SK-N-SH (cell line): ENCODE results near the gene NDUFS3. TPM values are rescaled to one million over a fixed set of nuclear protein-coding genes. Genes with fewer than 3 reads are reported as not detected.

Experiments
- CTCF ChIA-PET: fragments of 300-600, 350-600 bp; formaldehyde crosslinking; extraction: SDS; loops from one replicate; lab custom pipeline; 2021; lab: Yijun Ruan, JAX
- POLR2A ChIA-PET: fragments of 350-600 bp; sonication (Branson Sonifier 250); formaldehyde crosslinking; extraction: SDS; loops from one replicate; lab custom pipeline; 2020; ENCODE audit warnings: antibody characterized with exemption, inconsistent platforms; lab: Yijun Ruan, JAX
- DNase-seq: peaks from one replicate; pipeline ENCODE4 v3.0.0; 2012
- H2AFZ ChIP-seq: fragments of 200-600 bp; sonication (generic); 2 replicates; pipeline ENCODE4 v1.8.1; 2016; ENCODE audit warnings: antibody characterized with exemption, mild to moderate bottlenecking, low read depth
- H3F3A ChIP-seq: fragments of 200-600 bp; sonication (generic); replicated peaks from 2 replicates; pipeline ENCODE3; 2016; ENCODE audit warnings: antibody characterized with exemption, mild to moderate bottlenecking; ENCODE audit not compliant: insufficient read depth
- H3K27ac ChIP-seq, 2 experiments: fragments of 200-500 bp in 1 of 2; fragments of 200-600 bp in 1 of 2; sonication (Bioruptor generic) in 1 of 2; sonication (generic), shearing (Covaris generic) in 1 of 2; 2 replicates each; pipeline versions ENCODE4 v1.5.1 to v1.6.1; 2014 to 2016; ENCODE audit warnings: low read depth in 2 of 2, inconsistent platforms in 1 of 2, low read length in 1 of 2, mild to moderate bottlenecking in 1 of 2, mixed read lengths in 1 of 2
- H3K27me3 ChIP-seq: fragments of 200-600 bp; sonication (generic), shearing (Covaris generic); 2 replicates; pipeline ENCODE4 v1.6.1; 2016; ENCODE audit warnings: mixed run types; ENCODE audit not compliant: insufficient read depth
- H3K36me3 ChIP-seq, 2 experiments: fragments of 200-500 bp in 1 of 2; fragments of 200-600 bp in 1 of 2; sonication (Bioruptor generic) in 1 of 2; sonication (generic) in 1 of 2; replicated peaks in 1 of 2; 2 replicates each; pipeline versions ENCODE3 to v1.5.1; 2014 to 2016; ENCODE audit warnings: low read length in 1 of 2, mild to moderate bottlenecking in 1 of 2; ENCODE audit not compliant: insufficient read depth in 2 of 2, control insufficient read depth in 1 of 2
- H3K4me1 ChIP-seq, 2 experiments: fragments of 200-500 bp in 1 of 2; fragments of 200-600 bp in 1 of 2; sonication (Bioruptor generic) in 1 of 2; sonication (generic), shearing (Covaris generic) in 1 of 2; 2 replicates each; pipeline versions ENCODE4 v1.5.1 to v1.6.1; 2014 to 2016; ENCODE audit warnings: low read depth in 1 of 2, low read length in 1 of 2, mixed run types in 1 of 2; ENCODE audit not compliant: insufficient read depth in 2 of 2, control insufficient read depth in 1 of 2
- H3K4me2 ChIP-seq: fragments of 200-600 bp; sonication (generic), shearing (Covaris generic); 2 replicates; pipeline ENCODE4 v1.6.1; 2017; ENCODE audit warnings: mixed run types
- H3K4me3 ChIP-seq, 2 experiments: fragments of 200-500 bp in 1 of 2; fragments of 200-600 bp in 1 of 2; sonication (Bioruptor generic) in 1 of 2; sonication (generic), shearing (Covaris generic) in 1 of 2; 2 replicates each; pipeline versions ENCODE4 v1.5.1 to v1.8.1; 2014 to 2016; ENCODE audit warnings: low read depth in 2 of 2, inconsistent platforms in 1 of 2, low read length in 1 of 2, mild to moderate bottlenecking in 1 of 2, mixed read lengths in 1 of 2, moderate library complexity in 1 of 2
- H3K79me2 ChIP-seq: fragments of 200-600 bp; sonication (generic); 2 replicates; pipeline ENCODE4 v1.8.1; 2017; ENCODE audit warnings: mild to moderate bottlenecking; ENCODE audit not compliant: insufficient read depth
- H3K9ac ChIP-seq: fragments of 200-600 bp; sonication (generic); 2 replicates; pipeline ENCODE4 v1.6.1; 2017; ENCODE audit warnings: mixed run types
- H3K9me2 ChIP-seq: fragments of 200-600 bp; sonication (generic); 2 replicates; pipeline ENCODE4 v1.6.1; 2017; ENCODE audit warnings: mixed run types
- H3K9me3 ChIP-seq: fragments of 200-600 bp; sonication (generic); 2 replicates; pipeline ENCODE4 v1.6.1; 2017; ENCODE audit warnings: mixed run types, mild to moderate bottlenecking, moderate library complexity
- H4K20me1 ChIP-seq: fragments of 200-600 bp; sonication (generic); 2 replicates; pipeline ENCODE4 v1.6.1; 2017; ENCODE audit warnings: mild to moderate bottlenecking, mixed run types; ENCODE audit not compliant: insufficient read depth
- CHD2 ChIP-seq: fragments of 150-350 bp; IDR thresholded peaks from 2 replicates; pipeline ENCODE4 v1.6.1; 2018; ENCODE audit warnings: low read length; ENCODE audit not compliant: partially characterized antibody
- EP300 ChIP-seq, 2 experiments: IDR thresholded peaks; 2 replicates each; pipeline versions ENCODE4 v1.4.0 to v1.6.1; 2012; ENCODE audit warnings: borderline replicate concordance in 1 of 2, low read depth in 1 of 2, low read length in 1 of 2
- FOXJ3 ChIP-seq: sonication (generic); formaldehyde crosslinking; IDR thresholded peaks from 2 replicates; pipeline ENCODE4 v1.5.1; 2020; ENCODE audit warnings: mild to moderate bottlenecking, missing genetic modification reagents
- FOXM1 ChIP-seq: IDR thresholded peaks from 2 replicates; pipeline ENCODE4 v1.4.0; 2012; ENCODE audit warnings: low read depth, mild to moderate bottlenecking
- GABPA ChIP-seq: IDR thresholded peaks from 2 replicates; pipeline ENCODE4 v1.4.0; 2012; ENCODE audit warnings: low read depth, mild to moderate bottlenecking
- GATA2 ChIP-seq: sonication (generic); formaldehyde crosslinking; IDR thresholded peaks from 2 replicates; pipeline ENCODE4 v1.5.0; 2020; ENCODE audit warnings: mild to moderate bottlenecking, missing genetic modification reagents
- IRF3 ChIP-seq: fragments of 150-350 bp; IDR thresholded peaks from 2 replicates; pipeline ENCODE4 v1.6.1; 2016; ENCODE audit warnings: mild to moderate bottlenecking, low read depth, low read length
- JUND ChIP-seq: IDR thresholded peaks from 2 replicates; pipeline ENCODE4 v1.4.0; 2012
- MEF2A ChIP-seq: IDR thresholded peaks from 2 replicates; pipeline ENCODE4 v1.4.0; 2012; ENCODE audit warnings: low read depth, borderline replicate concordance
- MXI1 ChIP-seq: IDR thresholded peaks from 2 replicates; pipeline ENCODE4 v1.6.1; 2012; ENCODE audit warnings: mild to moderate bottlenecking, low read depth, low read length, improper control_type of control experiment
- NFIC ChIP-seq: IDR thresholded peaks from 2 replicates; pipeline ENCODE4 v1.4.0; 2012; ENCODE audit warnings: borderline replicate concordance
- NRF1 ChIP-seq: IDR thresholded peaks from 2 replicates; pipeline ENCODE4 v1.6.1; 2012; ENCODE audit warnings: low read depth, mild to moderate bottlenecking, low read length
- POLR2AphosphoS5 ChIP-seq: IDR thresholded peaks from 2 replicates; pipeline ENCODE4 v1.6.1; 2012; ENCODE audit warnings: low read depth, low read length
- RAD21 ChIP-seq: IDR thresholded peaks from 2 replicates; pipeline ENCODE4 v1.6.1; 2012; ENCODE audit warnings: mild to moderate bottlenecking, low read length
- SIN3A ChIP-seq: IDR thresholded peaks from 2 replicates; pipeline ENCODE4 v1.6.1; 2012; ENCODE audit warnings: low read depth, mild to moderate bottlenecking, low read length, moderate library complexity, borderline replicate concordance
- TCF12 ChIP-seq: IDR thresholded peaks from 2 replicates; pipeline ENCODE4 v1.4.0; 2012
- TEAD4 ChIP-seq: IDR thresholded peaks from 2 replicates; pipeline ENCODE4 v1.4.0; 2012; ENCODE audit warnings: mild to moderate bottlenecking, borderline replicate concordance; ENCODE audit not compliant: insufficient read depth
- WGBS: methylation state at CpG from one replicate; pipeline ENCODE4 v1.1.6; 2017; ENCODE audit warnings: low lambda C conversion rate; 5-methylcytosine and 5-hydroxymethylcytosine counted together
- polyA plus RNA-seq, 3 experiments: library from polyadenylated mRNA; depleted of rRNA; stranded (reverse); fragments of >200 nt; gene quantifications; 2 replicates each; pipeline ENCODE4 v1.2.3, GENCODE V29; 2012
- TF ChIP-seq, protein P1 (sequence below): IDR thresholded peaks from 2 replicates; pipeline ENCODE4 v1.4.0; 2012; ENCODE audit warnings: low read depth, borderline replicate concordance
- TF ChIP-seq, protein P2 (sequence below): fragments of 150-350 bp; IDR thresholded peaks from 2 replicates; pipeline ENCODE4 v1.6.1; 2017; ENCODE audit warnings: antibody characterized with exemption, low read length, low read depth, borderline replicate concordance
- TF ChIP-seq, protein P3 (sequence below): fragments of 200-600 bp; sonication (generic); IDR thresholded peaks from 2 replicates; pipeline ENCODE4 v1.6.1; 2017; ENCODE audit warnings: antibody characterized with exemption, mild to moderate bottlenecking, moderate library complexity

NDUFS3 gene
- polyA plus RNA-seq, 1 of the 3 experiments (the other 2 are of a cell fraction) = 150 TPM

GRCh38 chr11:47586098-47586855 is 7.4 kb downstream of the NDUFS3 start, which contains the start of gene FAM180B:
Gene FAM180B, plus strand, starts transcription at chr11:47586678. Its CDS starts 91 bp downstream, at chr11:47586769.
- TF ChIP-seq, protein P1, sequence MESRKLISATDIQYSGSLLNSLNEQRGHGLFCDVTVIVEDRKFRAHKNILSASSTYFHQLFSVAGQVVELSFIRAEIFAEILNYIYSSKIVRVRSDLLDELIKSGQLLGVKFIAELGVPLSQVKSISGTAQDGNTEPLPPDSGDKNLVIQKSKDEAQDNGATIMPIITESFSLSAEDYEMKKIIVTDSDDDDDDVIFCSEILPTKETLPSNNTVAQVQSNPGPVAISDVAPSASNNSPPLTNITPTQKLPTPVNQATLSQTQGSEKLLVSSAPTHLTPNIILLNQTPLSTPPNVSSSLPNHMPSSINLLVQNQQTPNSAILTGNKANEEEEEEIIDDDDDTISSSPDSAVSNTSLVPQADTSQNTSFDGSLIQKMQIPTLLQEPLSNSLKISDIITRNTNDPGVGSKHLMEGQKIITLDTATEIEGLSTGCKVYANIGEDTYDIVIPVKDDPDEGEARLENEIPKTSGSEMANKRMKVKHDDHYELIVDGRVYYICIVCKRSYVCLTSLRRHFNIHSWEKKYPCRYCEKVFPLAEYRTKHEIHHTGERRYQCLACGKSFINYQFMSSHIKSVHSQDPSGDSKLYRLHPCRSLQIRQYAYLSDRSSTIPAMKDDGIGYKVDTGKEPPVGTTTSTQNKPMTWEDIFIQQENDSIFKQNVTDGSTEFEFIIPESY = no peak
- TF ChIP-seq FOXM1 (no peak), EP300 (IDR thresholded peaks at IDR 0.05; ENCODE audit: borderline replicate concordance in 1 of 2, low read depth in 1 of 2, low read length in 1 of 2) (no peak), GATA2 (CRISPR knock-in tag) (no peak), MEF2A (no peak), MXI1 (no peak), JUND (no peak), TEAD4 (no peak), NRF1 (no peak), GABPA (no peak), TCF12 (no peak), IRF3 (no peak), SIN3A (no peak), RAD21 (no peak), FOXJ3 (CRISPR knock-in tag) (no peak), CHD2 (no peak), POLR2AphosphoS5 (no peak), NFIC (no peak)
- TF ChIP-seq, protein P2, sequence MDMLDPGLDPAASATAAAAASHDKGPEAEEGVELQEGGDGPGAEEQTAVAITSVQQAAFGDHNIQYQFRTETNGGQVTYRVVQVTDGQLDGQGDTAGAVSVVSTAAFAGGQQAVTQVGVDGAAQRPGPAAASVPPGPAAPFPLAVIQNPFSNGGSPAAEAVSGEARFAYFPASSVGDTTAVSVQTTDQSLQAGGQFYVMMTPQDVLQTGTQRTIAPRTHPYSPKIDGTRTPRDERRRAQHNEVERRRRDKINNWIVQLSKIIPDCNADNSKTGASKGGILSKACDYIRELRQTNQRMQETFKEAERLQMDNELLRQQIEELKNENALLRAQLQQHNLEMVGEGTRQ = no peak
- TF ChIP-seq, protein P3, sequence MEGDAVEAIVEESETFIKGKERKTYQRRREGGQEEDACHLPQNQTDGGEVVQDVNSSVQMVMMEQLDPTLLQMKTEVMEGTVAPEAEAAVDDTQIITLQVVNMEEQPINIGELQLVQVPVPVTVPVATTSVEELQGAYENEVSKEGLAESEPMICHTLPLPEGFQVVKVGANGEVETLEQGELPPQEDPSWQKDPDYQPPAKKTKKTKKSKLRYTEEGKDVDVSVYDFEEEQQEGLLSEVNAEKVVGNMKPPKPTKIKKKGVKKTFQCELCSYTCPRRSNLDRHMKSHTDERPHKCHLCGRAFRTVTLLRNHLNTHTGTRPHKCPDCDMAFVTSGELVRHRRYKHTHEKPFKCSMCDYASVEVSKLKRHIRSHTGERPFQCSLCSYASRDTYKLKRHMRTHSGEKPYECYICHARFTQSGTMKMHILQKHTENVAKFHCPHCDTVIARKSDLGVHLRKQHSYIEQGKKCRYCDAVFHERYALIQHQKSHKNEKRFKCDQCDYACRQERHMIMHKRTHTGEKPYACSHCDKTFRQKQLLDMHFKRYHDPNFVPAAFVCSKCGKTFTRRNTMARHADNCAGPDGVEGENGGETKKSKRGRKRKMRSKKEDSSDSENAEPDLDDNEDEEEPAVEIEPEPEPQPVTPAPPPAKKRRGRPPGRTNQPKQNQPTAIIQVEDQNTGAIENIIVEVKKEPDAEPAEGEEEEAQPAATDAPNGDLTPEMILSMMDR = no peak
- TF ChIP-seq, all 33 proteins: peak for 0
- Histone ChIP-seq H3K4me3 (no peak within 1 kb of the TSS), H3K36me3 (peaks cover 28 to 29% of the 10 kb centered on the region in 2 experiments), H3K27me3 (no peaks in the 10 kb centered on the region), H3K9me3 (no peaks in the 10 kb centered on the region), H3K4me1 (no peaks in the 10 kb centered on the region), H4K20me1 (no peaks in the 10 kb centered on the region), H3K79me2 (no peaks in the 10 kb centered on the region), H2AFZ (no peak within 1 kb of the TSS), H3F3A (no peaks in the 10 kb centered on the region), H3K27ac (no peak within 1 kb of the TSS), H3K9me2 (no peaks in the 10 kb centered on the region), H3K4me2 (no peak within 1 kb of the TSS), H3K9ac (no peak within 1 kb of the TSS)
- POLR2A ChIA-PET = interaction anchor here (1.0 kb wide), 1 partner anchor 13 kb away, joined by 3 read pairs; no protein-coding TSS in a partner anchor
- CTCF ChIA-PET = interaction anchor here (1.6 kb wide), 1 partner anchor 31 kb away, joined by 5 read pairs; no protein-coding TSS in a partner anchor
- WGBS = 82% methylated on average over 6 of the region's 12 CpGs
- no peak for DNase-seq
